HG02852 (cell line): ENCODE data around the gene ZNF532.

ENCODE experiments used
- ATAC-seq: cut with Tn5 transposase; IDR thresholded peaks from one replicate; pipeline ENCODE4 v1.9.1; 2021; ENCODE audit warnings: mild to moderate bottlenecking, moderate library complexity; ENCODE audit not compliant: unreplicated experiment

ZNF532 gene

GRCh38 chr18:58975296-58975695 lies 110.6 kb downstream of the ZNF532 start:
- ATAC-seq = no peak

- no peak for ATAC-seq
Observed at GRCh38 chr18:58975781-58976180, 111.1 kb downstream of the ZNF532 start.

- no peak for ATAC-seq
Observed at GRCh38 chr18:58977223-58977622, 112.5 kb downstream of the ZNF532 start.

GRCh38 chr18:58977801-58978200 lies 113.1 kb downstream of the ZNF532 start:
- no peak for ATAC-seq

GRCh38 chr18:58978916-58979315 lies 114.2 kb downstream of the ZNF532 start:
- no peak for ATAC-seq

GRCh38 chr18:58979615-58980014 lies 114.9 kb downstream of the ZNF532 start:
- no peak for ATAC-seq

GRCh38 chr18:58980991-58981390 lies 116.3 kb downstream of the ZNF532 start:
- peak; percentile 78 for ATAC-seq

- no peak for ATAC-seq
Observed at GRCh38 chr18:58983260-58984155, 118.8 kb downstream of the ZNF532 start.

GRCh38 chr18:58988600-58988999 lies 123.9 kb downstream of the ZNF532 start:
- ATAC-seq = no peak

GRCh38 chr18:58989184-58989759 lies 124.6 kb downstream of the ZNF532 start:
- ATAC-seq = no peak

GRCh38 chr18:58990720-58991119 lies 126.0 kb downstream of the ZNF532 start:
- no peak for ATAC-seq

GRCh38 chr18:58991167-58991798 lies 126.6 kb downstream of the ZNF532 start:
- peak; percentile 86 for ATAC-seq

GRCh38 chr18:58992301-58993231 lies 127.9 kb downstream of the ZNF532 start:
- ATAC-seq = no peak

GRCh38 chr18:58993260-58993659 lies 128.6 kb downstream of the ZNF532 start:
- no peak for ATAC-seq

- no peak for ATAC-seq
Observed at GRCh38 chr18:58995663-58996062, 131.0 kb downstream of the ZNF532 start.

- ATAC-seq = no peak
Observed at GRCh38 chr18:58996131-58996641, 131.5 kb downstream of the ZNF532 start.

GRCh38 chr18:58996696-58997095 lies 132.0 kb downstream of the ZNF532 start:
- ATAC-seq = no peak

GRCh38 chr18:58997811-58998337 lies 133.2 kb downstream of the ZNF532 start:
- ATAC-seq = no peak

GRCh38 chr18:58998401-58999203 lies 133.9 kb downstream of the ZNF532 start:
- ATAC-seq = peak; percentile 75
